COR-L47 (cell line): ENCODE data around the gene ZNF285.
"Not testable (repeated sequence)": the region's sequence is repeated elsewhere in the genome, so short reads cannot be mapped to it uniquely, and the experiment has no call there.

Experiments
- DNase-seq: peaks from one replicate; lab custom pipeline; 2025; lab: John Stamatoyannopoulos, UW

ZNF285 gene

DNA sequence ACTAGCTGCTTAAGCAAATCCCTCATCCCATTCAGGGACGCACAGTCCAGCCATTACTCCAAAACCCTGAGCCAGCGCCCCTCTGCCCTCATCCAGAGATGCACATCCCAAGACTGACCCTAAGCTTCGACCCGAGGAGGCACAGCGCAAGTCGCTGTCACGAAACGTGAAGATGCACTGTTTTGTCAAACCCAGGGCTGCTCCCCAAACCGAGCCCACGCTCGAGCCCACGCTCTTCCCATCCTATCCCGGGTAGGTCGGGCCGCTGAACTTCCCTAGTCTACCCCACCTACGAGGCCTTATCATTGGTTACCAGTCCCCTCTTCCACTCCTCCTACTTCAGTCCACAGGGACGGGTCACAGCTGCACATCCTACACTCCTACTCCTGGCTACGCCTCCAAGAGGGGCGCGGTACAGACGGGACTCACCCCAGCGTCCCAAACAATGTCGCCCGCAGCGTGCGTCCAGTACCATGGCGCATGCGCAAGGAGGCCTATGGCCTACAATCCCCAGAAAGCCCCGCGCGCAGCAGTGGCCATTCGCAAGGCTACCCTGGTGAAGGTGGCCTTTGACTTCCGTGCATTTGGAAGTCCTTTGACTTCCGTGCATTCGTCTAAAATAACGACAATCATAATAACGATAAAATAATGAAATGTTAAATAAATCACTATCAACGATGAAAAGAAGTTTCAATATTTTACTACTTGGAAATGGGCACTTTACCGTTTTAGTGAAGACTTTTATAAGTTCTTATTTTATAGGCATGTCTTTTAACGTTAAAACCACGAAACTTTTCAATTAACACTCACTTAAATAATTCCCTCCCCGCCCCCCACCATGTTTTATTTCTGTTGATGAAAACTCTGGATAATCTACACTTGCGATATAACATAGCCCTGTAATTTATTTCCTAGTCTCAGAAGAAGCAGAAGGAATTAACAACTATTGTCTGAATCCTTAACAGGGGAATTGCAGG lies at the start of gene ZNF285:
Gene ZNF285 (minus strand): TSS at position 470 of the 977 bp plus-strand sequence. CDS start 4,395 bp downstream, outside the sequence.
- no peak for DNase-seq

DNA sequence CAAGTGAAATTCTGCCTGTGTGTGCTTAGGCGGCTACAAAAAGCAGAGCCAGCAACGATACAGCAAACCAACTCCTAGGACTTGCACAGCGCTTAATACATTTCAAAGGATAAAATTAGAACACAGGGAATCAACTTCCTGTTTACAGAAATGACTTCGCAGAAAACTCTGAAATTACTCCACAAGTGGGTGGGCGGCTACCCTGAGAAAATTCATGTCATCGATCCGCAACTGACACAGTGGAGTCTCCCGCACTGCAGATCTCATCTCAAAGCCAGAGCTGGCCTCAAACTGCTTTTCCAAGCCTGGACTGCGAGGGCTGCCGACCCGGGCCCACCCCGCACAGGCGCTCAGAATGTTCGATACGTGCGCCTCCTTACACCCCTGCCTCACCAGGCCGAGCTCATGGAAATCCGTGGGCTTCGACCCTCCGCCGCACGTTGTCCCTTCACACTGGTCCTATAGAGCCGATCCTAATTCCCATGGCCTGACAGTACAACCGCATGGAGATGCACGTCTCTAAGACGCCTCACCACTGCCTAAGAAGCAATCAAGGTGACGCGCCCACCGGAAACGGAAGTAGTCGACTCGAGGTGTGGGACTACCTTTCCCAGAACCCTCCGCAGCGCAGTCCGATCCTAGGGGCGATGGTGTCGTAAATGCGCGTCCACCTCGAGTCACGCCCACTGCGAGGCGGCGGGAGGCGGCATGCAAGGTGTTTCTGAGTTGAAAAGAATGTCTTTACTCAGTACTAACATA lies 46.7 kb upstream of the ZNF285 start, which contains the start of gene ZNF229:
Gene ZNF229 (minus strand): TSS at position 557 of the 759 bp plus-strand sequence. CDS start 5,625 bp downstream, outside the sequence.
- DNase-seq = peak; percentile 77

DNA sequence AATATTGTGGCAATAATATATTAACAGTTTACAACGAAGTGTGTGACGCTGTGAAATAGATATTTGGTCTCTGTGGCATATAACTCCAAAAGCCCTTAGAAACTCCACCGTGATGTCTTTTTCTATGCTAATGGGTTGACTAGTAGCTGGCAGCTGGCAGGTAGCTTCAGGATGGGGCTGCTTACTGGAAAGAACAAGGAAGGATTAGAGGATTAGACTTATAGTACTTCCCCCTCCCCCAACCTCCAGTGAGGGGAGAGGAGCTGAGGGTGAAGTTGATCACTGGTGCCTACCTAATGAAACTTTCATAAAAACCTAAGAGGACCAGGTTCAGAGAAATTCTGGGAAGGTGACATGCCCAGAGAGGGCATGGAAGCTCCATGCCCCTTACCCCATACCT lies 37.0 kb upstream of the ZNF285 start:
- DNase-seq = no peak

DNA sequence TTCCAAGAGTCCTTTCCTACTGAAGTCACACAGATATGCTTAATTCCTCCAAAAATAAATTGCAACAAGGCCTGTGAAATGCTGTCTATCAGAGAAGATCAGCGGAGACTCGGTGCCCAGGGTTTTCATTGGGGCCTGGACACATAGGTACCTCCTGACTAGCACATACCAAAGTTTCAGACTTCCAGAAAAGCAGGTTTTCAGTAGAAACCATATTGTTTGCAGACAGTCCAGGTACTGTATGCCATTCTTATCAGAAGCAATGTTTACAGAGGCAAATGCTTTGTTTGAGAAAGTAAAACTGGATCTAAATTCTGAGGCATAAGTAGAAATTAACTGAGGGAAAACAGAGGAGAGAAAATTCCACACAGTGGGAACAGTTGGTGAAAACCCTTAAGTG lies 34.0 kb upstream of the ZNF285 start:
- DNase-seq = no peak

DNA sequence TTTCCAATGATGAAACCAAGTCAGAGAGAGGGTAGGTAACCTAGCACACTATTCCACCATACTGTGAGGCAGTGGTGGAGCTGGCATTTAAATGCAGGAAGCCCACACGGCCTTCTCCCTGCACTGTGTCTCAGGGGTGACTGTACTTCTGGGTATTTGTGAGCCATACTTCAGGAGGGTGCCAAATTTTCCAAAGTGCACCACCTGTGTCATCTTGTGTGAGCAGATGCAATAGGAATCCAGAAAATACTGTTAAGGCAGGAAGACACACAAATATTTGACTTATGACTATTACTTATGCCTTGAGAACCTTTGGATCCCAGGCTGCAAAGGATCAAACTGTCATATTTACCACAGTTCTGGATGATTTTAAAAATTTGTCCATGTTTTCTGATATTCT lies 29.5 kb upstream of the ZNF285 start:
- DNase-seq = no peak

DNA sequence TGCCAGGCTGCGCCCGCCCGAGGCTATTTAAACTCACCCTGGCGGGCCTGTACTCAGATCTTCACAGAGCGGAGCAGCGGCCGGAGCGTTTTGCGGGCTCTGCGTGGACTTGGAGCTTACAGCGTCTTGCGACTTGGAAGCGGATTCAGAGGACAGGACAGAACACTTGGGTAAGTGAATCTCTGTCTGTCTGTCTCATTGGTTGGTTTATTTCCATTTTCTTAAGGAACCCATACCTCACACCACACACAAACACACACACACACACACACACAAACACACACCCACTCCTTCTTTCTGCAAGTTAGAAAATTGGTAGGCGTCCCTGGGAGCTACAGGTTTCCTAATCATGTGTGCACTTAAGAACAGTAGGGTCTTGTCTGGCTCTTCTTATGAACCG lies 14.1 kb upstream of the ZNF285 start:
- not testable (repeated sequence) for DNase-seq

DNA sequence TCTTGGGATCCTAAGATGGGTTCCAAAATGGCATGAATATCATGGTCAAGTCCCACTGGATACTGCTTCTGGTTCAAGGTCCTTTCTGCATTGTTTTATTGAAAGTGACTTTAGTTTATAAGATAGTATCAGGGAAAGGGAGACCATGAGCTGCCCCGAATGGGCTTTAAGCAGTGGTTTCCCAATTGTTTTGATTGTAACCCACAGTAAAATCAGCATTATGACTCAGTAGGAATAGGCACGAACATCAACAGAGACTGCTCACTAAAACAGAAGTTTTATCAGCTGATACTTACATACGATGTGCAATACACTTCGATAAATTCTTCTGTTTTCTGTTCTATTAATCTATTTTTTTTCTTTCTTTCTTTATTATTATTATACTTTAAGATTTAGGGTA lies 12.1 kb downstream of the ZNF285 start:
- DNase-seq = not testable (repeated sequence)

DNA sequence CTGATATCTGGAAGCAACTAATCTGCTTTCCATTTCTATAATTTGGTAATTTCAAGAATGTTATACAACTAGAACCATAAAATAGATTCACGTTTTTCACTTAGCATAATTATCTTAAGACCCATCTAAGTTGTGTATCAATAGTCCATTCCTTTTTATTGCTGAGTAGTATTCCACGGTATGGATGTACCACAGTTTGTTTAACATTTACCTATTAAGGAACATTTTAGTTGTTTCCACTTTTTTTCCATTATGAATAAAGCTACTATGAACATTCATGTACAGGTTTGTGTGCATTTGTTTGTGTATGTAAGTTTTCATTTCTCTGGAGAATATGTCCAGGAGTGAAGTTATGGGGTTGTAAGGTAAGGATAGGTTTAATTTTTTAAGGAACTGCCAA lies 26.6 kb downstream of the ZNF285 start:
- no peak for DNase-seq

DNA sequence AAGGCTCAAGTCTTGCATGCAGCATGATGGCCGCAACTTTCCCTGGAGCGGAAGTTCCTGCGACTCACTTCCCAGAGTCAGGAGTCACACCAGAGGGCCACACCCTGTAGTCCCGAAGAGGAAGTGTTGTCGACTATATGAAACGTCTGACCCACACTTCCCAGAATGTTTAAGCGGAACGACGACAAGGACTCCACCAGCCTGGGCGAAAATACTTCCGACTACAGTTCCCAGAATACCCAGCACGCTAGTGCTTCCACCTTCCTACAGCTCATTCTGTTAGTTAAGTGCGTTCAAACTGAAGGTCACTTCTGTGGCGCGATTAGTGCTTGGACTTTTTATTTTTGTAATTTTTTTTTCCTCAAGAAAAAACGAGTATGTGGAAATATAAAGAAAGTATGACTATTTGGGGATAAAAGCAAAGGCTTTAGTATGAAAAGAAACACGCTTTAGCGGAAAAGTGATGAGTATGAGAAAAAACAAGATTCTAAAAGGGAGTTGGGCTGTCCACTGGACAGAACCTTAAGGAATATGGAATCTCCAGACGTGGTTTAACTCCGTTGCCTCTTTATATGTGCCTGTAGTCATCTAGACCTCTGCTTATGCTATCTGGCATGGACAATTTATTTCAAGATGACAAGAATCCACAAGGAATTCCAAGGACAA lies 29.5 kb downstream of the ZNF285 start:
- DNase-seq = no peak

DNA sequence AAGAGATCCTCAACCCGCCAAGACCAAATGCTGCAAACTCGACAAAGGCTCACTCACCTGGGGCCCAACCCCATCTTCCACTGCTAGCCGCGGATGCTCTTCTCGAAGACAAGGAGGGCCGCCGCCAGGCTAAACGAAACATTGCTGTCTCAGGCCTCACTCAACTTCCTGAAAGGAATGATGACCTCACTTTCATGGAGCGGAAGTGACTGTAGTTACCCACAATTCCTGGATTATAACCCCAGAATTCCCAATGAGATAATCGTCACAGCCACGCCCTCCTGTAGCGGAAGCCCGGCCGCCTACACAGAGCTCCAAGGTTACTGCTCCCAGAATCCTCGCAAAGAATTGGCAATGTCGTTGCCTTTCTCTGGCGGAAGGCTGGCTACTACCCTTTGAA lies 34.4 kb downstream of the ZNF285 start:
- DNase-seq = no peak

DNA sequence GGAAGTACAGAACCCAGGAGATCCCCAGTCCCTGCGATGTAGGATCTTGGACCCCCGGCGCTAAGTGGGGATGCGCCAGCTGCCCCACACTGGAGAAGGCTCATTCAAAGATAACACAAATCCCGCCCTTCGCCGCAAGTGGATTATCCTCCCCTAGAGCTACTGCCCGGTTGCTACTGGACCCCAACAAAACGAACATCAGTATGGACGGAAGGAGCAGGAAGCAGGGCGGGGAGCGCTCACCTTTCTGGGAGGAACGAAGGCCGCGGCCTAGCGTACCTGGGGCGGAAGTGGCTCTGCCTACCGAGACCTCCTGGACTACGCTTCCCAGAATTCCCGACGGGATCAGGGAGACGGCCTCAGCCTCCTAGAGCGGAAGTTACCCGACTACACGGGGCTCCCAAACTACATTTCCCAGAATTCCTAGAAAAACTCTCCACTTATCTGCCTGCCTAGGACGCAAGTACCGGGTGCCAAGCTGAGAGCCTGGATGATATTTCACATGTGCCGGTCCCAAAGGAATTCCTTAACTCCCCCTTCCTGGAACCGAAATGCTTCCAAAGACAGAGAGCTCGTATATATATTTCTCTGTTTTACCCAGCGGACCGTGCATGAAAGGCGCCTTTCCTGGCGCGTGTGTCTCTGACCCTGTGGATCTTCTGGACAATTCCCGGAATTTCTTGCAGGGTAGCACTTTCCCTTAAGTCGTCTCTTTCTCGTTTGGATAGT lies 44.9 kb downstream of the ZNF285 start, which contains the start of gene ZNF112:
Gene ZNF112 (minus strand): TSS at position 298 of the 729 bp plus-strand sequence. CDS start 16,141 bp downstream, outside the sequence.
- DNase-seq = peak; percentile 91

DNA sequence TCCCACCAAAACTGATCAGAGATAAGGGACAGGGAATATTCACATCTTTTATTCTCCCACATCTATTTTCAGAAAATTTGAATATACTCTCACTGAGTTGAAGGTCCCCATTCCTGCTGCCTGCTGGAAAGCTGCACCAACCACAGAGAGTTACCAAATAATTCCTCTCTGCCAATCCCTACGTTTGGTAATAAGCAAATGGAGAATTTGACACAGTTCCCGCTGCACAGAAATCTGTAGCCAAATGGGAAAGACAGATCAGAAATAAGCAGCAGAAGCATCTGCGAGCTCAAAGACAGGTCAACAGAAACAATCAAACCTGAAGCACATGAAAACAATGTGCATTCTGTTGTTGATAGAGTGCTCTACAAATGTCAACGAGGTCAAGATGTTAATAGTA lies 54.9 kb downstream of the ZNF285 start:
- no peak for DNase-seq

DNA sequence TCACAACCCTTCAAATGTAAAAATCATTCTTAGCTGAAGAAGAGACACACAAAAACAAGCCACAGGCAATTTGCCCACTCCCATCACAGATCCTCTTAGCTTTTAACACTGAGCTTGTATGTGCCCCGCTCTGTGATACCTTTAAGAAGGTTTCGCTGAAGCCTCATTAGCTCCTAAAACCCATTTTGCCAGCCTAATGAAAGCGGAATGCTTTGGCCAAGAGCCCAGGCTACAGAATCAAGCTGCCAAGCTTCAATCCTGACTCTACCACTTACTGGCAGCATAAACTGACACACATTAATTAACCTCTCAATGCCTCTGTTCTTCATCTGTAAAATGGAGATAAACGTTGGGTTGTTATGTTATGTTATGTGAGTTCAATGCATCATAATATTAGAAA lies 55.4 kb downstream of the ZNF285 start:
- DNase-seq = no peak

DNA sequence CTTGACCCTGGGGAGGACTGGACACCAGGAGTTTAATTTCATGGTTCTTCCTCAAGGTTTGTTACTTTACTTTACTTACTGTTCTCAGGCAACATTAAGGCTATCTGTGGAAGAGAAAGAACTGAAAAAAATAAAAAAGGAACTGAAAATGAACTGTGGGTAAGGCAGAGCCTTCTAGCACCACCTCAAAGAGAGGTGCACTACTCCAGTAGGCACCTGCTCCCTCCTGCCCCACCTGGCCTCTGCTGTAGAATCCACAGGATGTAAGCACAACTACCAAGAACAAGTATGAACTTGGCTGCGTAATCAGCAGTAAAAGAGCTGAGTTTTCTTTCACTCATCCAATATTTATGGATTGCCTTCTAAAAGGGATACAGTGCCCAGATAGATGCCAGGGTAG lies 57.2 kb downstream of the ZNF285 start:
- no peak for DNase-seq

DNA sequence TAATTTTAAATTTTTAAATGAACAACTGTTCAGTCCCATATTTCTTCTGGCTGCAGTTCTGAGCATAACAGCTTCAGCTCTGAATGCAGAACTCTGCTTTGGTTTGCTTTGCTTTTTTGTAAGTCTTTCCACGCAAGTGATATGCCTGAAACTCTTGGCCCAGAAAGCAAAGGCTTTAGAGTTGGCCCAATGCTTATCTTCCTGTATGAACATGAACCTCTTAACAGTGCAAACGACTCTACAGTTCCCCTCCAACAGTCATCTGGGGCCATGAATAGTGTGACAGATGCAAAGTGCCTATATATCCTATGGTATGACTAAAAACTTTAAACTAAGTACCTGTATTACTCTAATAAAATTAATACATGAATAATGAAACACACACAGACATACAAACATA lies 59.6 kb downstream of the ZNF285 start:
- DNase-seq = no peak

DNA sequence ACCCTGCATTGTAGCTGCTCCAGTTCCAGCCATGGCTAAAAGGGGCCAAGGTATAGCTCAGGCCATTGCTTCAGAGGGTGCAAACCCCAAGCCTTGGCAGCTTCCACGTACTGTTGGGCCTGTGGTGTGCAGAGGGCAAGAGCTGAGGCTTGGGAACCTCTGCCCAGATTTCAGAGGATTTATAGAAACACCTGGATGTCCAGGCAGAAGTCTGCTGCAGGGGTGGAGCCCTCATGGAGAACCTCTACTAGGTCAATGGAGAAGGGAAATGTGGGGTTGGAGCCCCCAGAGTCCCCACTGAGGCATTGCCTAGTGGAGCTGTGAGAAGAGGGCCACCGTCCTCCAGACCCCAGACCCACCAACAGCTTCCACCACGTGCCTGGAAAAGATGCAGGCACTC lies 66.8 kb downstream of the ZNF285 start:
- not testable (repeated sequence) for DNase-seq
